ENCODE data around the gene QDPR.

QDPR gene

DNA sequence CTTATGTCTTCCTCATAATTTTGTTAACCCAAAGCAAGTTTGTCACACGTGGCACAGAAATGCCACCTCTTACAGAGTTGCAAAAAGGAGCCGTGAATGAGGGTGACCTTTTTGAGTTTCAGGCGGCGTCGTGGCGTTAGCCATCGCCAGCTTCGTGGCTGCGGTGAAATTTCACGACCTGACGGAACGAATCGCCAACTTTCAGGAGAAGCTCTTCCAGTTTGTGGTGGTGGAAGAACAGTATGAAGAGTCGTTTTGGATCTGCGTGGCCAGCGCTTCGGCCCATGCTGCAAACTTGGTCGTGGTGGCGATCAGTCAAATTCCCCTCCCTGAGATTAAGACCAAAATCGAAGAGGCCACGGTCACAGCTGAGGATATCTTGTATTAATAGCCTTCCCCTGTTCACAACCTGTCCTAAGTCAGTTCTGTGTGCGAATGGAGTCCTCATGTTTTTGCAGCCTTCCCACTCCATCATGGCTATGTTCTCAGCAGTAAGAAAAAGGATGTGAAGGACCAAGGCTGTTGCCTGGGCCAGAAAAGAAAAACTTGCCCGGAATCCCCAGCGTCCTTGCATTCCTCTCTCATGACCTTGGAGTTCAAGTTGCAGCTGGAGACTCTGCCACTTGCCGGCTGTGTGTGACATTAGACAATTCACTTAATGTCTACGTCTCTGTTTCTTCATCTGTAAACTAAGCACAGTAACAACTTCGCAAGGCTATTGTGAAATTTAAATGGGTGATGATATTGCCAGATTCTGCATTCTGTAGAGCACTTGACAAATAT is 15.0 kb upstream of the QDPR start:
- no peak for DNase-seq

DNA sequence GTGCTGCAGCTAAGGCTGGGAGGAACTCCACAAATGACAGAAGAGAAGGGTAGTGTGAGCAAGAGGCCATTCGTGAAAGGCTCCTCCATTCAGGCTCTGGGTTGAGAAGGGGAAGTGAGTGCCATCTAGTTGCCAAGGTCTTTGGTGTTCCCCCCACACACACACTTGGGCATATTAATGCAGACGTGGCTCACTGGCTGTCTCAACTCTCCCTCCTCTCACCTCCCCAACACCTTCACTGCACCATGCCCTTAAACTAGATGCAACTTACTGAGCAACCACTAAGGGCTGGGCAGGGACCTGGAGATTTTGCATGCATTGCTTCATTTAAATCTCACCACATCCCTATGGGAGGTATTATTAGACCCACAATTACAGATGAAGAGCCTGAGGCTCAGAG is 11.8 kb upstream of the QDPR start:
- DNase-seq = no peak

DNA sequence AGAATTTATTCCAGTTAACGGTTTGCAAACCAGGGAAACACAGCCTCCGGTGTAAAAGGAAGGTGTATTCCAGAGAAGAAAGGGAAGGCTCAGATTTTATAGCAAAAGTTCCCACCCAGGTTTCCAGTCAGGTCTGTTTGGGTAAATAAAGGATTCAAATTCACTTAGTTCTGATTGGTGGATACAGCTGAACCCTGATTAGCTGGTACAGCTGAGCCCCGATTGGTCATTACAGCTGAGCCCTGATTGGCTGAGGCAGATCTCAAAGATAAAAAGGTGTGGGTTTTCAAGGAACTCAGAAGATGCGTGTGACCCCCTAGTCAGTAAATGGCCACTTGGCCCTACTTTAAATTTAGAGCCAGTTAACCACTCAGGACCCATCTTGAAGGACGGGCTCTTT is 9.7 kb upstream of the QDPR start:
- no peak for DNase-seq

DNA sequence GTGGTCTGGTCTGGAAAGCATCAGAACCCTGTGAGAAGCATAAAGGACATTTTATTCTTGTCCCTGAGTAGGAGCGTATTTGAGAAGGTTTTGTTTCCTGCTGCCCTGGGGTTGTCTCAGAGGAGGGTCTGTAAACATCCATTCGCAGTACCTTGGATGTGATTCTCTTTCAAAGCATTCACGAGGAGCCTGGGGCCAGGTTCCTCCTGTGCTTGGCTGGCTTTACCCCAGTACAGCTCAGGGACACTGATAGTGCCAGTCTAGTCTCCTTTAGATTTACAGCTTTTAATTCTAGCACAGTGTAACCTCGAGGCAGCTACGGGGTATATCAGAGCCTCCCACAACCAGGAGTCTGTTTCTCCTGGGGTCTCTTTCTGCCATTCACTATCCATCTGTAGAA is 5.8 kb upstream of the QDPR start:
- no peak for DNase-seq

DNA sequence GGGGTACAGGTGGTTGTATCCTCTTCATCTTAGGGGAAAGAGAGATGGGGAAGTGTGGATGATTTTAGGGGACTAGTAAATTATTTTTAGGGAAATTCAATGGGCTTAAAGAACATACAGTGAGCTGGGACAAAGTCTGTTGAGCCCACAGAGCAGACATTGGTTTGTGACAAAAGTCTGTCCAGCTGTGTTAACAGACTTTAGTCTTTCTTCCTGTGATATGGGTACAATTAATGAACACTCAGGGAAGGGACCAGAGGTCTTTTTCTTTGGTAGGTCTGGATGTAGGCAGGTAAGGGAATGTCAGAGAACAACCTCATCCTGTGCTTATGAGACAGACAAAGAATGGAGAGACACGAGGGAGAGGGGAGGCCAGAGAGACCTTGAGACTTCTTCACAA is 5.1 kb upstream of the QDPR start:
- DNase-seq = no peak

DNA sequence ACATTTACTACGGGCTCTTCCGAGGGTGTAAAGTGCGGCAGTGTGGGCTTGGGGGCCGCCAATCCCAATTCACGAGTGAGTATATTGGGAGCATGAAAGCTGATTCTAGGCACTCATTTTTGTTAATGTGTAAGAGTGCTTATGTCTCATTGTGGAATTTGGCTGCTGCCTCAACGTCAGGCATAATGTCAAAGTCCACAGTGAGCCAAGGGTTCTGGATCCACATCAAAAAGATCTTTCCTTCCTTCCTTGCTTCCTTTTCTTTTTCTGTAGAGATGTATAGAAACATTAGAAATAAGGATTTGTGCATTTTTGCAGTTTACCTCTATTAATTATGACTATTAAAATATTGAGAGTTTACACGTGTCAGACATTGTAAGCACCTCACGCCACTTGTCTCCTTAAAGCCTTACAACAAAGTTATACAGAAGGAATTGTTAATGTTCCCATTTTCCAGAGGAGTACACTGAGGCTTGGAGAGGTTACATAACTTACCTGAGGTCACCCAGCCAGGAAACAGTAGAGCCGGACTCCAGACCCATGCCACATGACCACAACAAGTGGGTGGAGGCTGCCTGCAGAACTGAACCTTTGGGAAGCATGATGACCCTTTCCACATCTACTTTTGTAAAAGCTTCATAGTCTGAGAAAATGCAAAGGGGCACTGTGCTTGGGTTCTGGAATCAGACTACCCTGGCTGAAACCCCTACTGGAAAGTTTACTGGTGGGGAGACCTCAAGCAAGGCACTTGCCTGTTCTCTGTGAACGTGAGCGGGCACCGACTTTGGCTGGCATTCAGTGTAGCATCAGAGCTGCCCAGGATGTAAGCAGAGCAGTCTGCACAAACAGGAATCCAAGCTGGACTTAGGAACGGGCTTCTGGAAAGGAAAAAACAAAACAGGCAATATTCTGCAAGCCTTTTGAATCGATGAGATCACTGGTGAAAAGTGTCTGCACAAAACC is 3.8 kb upstream of the QDPR start:
- DNase-seq = peak; percentile 33

DNA sequence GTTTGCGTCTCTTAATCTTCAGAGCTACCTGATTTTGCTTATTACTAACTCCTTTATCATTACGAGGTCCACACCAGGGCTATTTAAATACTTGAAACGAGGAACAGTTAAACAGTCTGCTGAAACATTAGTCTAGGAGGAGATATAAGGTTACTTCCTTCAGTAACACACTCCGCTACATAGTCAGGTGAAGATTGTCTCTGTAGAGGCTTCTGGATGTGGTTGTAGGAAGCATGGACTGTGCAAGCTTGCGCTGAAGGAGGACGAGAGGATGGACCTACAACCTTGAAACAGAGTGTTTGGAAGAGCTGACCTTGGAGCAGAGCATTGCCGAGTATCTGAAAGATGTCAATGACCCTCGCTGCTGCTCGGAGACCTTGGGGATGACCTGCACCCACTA is 3.0 kb upstream of the QDPR start, which contains the start of gene CLRN2:
TSS of gene CLRN2 (plus strand) at position 301 of the 400 bp plus-strand sequence. CDS start 102 bp downstream, outside the sequence.
- DNase-seq = no peak

DNA sequence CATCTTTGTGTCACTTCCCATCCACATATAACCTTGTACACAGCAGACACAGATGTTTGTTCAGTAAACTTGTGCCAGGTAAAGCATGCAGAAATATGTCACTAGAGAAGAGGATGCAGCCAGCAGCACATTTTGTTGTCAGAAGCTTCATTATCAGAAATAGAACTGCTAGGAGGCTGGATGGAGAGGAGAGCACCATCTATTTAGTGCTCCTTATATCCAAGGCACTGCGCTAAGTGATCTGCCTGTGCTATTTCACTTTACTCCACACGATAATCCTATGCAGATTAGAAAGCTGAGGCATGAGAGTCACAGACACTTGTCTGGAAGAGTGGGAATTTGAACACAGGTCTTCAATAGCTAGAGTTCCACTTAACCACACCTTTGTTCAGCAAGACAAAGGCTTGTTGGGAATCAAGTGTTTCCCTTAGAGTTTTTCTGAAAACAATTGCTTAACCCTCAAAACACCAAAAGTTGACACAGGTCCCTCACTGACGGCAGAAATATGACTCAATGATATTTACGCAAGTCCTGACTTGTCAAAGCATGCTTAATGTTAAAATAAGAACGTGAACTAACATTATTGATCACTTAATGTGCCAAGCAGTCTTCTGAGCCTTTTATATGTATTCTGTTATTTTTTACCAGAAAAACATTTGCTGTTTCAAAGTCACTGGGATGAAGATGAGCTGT is 1.2 kb upstream of the QDPR start:
- DNase-seq = peak; percentile 64

DNA sequence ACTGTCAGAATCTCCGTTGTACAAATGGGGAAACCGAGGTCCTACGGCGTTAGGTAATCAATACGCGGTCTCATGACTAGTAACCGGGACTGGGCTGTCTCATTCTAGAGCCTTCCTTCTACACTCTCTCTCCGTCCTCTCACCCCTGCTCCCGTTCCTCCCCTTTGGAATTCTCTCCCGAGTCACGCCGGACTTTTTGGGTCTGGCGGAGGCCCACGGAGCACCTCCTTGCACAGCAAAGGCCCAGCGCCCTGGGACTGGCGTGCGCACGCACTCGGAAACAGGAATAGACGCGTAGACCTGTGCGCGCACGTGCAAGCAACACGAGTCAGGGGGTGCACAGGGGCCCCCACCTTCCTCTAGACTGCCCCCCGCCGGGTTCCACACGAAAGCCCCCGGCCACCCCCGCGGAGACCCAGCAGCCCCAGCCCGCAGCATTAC is 361 bp downstream of the QDPR start:
- DNase-seq = peak; percentile 58

DNA sequence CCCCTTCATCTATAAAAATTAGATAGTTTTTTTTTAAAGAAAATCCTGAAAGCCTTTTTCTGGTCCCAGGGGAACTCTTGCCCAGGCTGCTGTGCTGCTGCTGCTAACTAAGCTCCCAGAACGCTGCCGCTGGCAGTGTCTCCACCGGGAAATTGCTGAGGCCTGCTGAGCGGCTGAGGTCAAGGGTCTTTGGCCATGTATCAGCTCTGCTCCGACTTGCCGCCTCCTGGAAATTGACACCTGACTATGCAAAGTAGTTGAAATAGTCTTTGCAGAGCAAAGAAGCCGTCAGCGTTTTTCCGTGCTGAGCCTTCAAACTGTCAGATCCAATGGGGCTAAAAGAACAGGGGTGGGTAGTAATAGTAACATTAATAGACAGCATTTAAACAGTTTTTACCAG is 839 bp downstream of the QDPR start:
- no peak for DNase-seq

DNA sequence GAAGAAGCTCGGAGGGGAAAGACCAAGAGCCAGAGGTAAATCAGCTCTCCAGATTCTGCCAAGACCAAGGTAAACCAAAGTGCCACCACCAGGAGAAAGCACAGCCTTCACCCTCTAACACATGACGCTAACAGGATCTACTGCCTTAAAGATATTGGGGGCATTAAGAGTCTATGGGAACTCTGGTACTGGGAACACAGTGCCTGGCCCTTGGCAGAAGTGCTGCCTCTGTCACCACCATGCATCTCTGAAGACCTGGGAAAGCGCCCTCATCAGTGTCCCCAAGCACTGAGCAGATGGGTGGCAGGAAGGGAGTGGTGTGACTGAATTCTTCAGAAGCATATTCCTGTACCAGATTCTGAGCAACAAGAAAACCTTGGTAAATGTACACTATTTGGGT is 1.3 kb downstream of the QDPR start:
- no peak for DNase-seq

DNA sequence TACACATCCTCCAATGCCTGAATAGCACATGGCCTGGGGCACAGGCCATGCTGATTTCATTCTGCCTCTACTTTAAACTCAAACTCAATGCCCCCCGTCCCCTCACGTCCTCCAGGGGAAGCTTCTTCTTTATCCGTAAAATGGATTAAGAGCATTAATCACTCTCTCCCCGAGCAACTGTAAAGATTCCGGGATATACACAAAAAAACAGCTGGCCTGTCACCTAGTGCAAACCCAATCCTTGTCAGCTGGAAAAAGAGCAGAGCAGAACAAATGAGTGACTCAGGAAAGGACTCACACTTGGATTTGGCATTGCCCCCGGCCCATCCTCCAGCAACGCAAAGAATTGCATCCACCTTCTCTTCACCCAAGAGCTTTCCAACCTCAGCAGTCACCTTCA is 7.8 kb downstream of the QDPR start:
- no peak for DNase-seq

DNA sequence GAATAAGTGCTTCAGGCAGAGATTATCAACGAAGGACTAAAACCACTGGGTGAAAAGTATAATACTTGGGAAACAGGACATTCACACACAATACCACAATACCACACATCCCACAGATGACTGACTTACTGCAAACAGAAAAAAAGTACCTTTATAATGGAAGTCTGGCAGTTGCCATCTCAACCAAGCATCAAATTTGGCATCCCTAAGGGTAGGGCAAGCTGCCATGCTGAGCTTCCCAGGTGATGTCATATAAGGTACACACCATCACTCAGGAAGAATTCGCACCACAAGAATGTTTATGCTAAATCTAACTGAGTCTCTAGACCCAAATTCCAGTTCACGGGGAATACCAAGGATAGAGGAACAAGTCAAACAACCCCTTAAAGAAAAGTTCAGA is 9.1 kb downstream of the QDPR start:
- DNase-seq = no peak

DNA sequence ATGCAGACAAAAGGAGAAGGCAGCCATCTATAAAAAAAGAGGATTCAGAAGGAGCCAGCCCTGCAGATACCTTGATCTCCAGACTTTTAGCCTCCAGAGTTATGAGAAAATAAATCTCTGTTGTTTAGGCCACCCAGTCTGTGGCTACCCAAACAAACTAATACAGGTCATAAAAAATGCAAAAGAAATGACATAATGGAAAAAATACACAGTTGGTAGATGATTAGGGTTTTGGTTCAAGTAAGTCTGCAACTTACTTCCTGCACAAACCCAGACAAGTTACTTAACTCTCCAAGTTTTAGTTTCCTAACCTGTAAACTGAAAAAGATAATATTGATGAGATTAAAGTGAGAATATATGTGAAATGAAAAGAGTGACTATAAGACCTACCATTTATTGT is 11.3 kb downstream of the QDPR start:
- no peak for DNase-seq

DNA sequence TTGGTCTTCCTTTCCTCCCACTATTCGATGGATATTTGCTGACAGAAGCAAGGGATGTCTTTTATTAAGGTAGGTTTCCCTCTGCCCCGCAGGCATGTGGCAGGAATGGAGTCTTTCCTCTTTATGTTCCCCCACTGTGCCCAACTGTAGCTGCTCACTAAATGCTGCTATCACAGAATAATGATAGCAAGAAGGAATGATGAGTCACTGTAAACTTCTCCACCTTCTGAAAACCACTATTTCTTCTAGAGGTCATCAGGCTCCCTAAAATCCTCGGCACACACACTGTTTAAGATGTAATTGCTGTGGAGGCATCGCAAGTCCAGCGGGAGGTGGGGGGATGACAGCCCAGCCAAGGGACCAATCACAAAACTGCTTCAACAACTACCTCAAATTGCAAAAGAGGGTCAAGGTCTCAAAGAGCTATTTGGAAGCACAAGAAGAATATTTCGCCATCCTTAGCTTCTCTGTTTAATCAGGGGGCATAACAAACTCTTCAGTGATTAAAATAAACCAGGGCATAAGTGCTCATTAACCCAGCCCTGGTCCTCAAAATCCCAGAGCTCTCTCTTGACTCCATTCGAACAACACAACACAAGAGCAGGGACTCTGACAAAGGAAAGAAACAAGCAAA is 13.9 kb downstream of the QDPR start:
- no peak for DNase-seq

DNA sequence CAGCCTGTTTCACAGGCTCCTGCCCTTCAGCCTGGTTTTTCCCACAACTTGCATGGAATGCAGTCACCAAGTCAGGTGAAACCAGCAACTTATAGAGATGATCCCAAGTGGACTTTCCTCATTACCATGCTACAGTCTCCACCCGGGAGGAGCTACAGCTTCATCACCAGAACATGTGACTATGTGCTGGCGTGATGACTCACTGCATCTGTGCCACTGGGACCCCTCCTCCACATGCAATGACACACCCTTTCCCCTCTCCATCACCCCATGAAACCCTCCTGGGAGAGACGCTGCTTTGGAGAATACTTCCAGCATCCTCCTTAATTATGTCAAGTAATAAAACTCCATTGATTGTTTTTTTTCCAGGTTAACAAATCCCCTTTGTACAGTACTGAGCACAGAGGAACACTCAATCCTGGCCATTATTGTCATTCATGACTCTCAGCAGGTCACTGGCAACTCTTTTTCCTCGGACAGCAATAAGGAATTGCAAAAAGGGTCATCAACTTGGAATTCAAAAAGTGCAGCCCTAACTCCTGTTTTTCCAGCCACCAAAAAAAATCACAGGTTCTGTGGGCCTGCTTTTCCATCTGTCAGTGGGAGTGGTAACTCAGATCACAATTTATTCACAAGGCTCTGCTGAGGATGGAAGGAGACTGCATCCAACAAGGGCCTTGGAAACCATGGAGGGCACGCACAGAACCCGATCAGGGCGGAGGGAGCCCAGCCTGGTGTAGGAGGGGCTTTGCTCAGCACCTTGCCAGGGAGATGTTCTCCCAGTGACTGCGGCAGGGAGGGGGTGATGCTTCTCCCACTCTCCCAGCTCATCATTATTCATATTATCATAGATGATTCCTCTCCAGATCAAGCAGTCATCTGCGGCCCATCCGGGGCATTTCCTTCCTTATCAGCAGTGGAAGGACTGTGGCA is 17.4 kb downstream of the QDPR start:
- no peak for DNase-seq

DNA sequence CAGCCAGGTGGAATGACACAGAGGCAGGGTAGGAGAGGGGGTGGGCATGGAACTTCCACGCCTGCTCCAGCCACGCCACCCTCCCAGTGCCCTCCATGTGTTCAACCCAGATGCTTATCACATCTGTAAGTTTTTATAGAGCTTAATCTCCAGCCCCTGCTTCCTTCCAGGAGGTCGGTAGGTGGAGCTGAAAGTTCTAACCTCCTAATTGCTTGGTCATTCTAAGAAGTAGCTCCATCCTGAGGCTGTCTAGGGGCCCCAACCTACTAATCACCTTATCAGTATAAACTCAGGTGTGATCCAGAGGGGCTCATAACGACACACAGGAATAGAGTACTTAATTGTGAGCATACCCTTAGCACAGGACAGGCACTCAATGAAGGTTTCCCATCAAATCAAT is 18.3 kb downstream of the QDPR start:
- no peak for DNase-seq

DNA sequence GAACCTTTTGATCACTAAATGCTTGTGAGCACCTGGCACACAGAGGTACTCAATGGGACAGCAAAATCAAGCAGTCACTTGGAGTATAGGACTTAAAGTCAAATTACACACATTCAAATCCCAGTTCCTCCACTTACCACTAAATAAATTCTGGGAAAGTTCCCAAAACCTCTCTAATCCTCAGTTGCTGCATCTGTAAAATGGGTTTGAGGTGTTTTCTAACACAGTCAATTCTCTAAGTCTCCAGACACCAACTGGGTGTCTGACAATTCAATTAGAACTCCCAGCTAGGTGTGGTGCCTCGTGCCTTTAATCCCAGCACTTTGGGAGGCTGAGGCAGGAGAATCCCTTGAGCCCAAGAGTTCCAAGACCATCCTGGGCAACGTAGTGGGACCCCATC is 19.0 kb downstream of the QDPR start:
- no peak for DNase-seq

DNA sequence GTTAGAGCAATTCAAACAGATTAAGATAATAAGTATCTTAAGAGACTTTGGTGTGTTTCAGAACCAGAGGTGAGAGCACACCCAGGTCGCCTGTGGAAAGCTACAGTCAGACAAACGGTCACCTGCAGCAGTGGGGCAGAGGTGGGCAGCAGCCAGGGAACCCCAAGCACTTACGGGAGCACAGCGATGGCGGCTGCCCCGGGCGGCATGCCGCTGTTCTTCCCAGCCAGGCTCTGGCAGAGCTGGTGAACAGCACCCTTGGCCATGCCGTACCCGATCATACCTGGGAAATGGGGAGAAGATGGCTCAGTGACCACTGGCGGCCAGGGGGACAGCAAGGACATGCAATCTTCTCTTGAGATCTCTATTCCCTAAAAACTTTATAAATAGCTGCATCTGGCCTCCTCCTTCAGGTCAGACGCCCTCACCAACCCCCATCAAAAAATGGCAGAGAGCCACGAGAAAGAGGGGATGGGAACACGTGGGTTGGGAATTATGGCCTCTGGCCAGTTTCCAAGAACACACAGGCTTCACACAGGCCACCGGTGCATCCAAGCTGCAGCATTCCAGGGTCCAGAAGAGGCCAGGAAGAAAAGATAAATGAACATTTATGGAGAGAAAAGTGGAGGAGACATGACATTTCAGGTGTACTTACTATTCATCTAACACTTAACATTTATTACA is 19.7 kb downstream of the QDPR start:
- no peak for DNase-seq

DNA sequence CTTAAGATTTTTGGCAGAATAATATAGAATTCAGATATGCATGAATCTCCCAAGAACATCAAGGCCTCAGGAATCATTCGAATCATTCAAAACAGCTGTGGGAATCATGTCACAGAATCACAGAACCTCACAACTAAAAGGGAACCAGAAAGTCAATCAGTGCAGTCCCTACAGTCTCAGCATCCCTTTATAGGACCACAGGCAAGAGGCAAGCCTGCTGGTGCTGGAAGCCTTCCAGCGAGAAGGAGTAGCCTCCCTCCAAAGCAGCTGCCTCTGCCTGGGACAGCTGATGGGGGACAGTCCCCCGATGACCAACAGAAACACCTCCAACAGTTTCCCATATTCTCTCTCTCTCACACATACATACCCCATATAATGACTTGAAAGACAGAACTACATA is 20.7 kb downstream of the QDPR start:
- no peak for DNase-seq

DNA sequence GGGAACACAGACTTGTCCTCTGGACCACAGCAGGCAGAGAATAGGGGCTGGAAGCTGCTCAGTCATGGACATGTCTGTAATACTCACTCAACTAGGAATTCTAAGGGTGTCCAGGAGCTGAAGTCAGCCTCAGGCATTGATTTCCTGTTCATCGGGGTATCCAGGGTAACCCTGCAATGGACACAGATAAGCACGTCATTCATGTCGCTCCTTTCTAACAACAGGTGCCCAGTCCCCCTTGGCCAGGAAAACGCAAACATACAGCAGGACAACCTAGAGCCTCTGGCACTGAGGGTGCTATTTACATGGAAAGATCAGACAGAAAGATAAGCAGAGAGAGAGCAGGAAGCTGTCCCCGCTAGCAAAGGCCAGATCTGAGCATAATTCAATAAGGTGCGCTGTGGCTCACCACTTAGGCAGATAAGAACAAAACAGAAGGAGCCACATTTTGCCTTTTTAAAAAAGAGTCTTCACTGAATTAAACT is 21.3 kb downstream of the QDPR start:
- no peak for DNase-seq
